CD4-positive, alpha-beta T cell treated with Interleukin-4 for 4 hours (primary cell): Measurements from ENCODE around the gene NMNAT2.

ENCODE experiments used
- DNase-seq: peaks from one replicate; pipeline ENCODE4 v3.0.0-alpha.2; 2020

NMNAT2 gene

DNA sequence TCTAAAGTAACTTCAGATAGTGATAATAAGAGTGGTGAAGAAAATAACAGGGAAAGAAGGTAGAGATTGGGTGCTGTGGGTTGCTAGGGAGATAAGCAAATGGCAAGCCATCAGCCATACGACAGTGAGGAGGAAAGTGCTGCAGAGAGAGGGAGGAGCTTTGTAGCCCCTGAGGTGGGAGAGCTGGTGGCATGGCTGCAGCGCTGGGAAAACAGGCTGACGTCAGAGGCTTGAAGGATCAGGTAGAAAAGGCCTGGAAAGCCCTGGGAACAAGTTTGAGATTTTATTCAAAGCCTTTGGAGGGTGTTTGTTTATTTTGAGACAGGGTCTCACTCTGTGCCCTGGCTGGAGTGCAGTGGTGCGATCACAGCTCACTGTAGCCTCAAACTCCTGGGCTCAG is 109.5 kb downstream of the NMNAT2 start:
- no peak for DNase-seq

DNA sequence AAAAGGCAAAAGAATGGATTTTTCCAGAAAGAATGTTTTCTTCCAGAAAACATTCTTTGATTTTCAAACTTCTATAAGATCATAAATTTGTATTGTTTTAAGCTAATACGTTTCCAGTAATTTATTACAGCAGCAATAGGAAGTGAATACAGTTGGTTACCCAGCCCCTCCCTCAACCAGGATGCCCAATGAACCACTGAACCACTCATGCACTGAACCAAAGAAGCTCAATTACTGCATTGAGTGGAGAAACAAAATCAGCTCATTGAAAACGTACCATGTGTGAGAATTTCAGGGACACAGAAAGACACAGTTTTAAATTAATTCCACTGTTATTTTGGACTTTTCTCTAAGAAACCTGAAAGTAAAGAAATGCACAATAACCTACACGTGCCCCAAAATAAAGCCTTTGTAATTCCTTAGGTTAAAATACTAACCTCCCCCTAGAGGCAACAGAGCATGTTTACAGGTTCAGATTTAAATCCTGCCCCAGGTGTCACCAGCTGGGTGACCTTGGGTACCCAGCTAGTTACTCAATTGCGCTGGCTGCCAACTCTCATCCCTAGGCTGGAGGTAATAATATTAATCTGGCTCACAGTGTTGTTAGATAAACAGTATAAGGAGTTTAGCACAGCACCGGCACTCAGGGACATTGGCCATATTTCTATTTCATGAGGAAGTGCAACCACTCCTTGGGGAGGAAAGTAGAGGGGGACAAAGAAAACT is 111.7 kb downstream of the NMNAT2 start:
- DNase-seq = no peak

DNA sequence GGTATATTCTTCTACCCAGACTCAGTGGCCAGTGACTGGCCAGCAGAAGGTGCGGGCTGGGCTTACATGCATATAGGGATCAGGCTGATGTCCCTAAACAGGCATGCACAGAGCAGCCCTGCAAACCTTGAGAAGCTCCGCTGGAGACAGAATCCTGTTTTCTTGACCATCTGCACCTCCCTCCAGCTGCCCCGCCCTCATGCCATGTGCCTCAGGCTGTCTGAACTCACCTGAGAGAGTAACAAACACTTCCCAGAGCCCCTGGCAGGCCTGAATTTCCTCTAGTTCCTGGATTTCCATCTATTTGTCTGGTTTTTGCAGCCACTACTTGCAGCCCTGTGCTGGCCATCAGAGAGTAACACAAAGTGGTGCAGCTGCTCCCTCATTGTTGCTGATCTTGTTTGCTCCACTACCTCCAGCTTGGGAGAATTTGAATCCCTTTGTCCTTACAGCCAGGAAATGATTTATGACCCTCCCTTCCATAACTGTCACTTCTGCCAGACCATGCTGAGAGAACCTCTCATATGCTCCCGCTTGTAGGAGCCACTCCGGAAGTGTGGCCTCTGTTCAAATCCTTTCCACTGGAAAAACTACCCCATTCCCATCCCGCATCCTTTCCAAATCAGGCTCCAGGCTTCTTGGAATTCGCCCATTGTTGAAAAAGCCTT is 113.6 kb downstream of the NMNAT2 start:
- DNase-seq = no peak

DNA sequence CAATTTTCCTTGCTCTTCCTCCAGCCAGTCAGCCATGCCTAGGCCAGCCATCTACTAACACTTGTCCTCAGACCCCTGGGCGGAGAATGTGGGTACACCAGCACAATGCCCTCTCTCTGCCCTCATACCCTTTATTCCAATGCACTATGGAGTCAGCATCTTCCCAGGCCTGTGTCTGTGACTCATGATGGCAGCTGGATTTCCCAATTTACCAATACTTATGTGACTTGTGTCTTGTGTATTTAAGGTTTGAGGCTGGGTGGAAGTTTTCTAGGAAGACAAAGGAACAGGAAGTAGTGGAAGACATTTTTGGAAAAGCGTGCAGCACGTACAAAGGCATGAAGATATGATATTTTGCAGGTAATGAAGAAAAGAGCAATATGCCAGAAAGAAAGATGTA is 114.3 kb downstream of the NMNAT2 start:
- DNase-seq = no peak

DNA sequence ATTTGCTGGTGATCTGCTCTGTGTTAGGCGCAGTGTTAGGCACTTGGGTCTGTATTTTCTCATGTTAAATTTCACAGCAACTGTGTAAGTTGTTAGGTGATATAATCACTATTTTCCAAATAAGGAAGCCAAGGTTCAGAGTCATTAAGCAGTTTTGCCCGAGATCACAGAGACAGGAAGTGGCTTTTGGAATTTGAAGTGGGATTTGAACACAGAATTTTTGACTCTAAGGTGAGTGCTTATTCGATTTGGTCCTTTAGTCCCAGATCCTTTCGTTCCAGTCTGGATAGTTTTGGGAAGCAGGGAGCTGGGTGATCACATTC is 114.9 kb downstream of the NMNAT2 start:
- DNase-seq = no peak

DNA sequence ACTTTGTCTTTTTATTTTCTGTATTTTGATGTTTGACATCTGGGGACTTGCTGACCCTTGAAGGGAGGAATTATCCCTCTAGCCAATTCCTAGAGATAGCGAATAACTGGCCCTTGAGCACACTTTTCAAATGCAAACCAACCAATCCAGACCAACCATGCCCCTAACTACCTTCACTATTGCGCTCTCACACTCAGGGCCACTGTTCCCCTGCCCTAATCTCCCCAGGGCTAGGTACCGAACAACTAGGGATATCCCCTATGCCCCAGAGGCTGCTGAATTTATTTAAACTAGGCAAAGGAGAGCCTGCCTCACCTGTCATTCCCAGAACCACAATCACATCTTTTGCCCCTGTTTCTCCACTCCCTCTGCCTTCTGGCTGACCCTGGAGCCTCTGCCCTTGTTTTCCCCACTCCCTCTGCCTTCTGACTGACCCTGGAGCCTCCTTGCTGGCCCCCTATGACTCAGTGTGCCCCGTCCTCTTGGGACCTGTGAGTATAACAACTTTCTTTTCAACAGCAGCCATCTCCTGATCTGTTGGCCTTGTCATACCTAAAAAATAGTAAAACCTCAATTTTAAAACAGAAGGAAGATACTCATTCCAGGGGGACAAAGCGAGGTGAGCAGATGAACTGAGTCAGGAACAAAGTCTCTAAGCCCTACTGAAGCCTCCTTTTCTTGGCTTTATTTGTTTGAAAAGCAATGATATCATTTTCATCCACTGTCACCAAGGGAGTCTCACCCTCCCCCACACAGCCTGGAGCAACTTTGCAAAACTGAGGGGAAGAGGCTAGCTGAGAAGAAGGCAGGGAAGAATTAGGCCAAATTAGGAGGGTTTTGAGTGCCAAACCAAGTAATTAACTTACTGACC is 115.5 kb downstream of the NMNAT2 start:
- no peak for DNase-seq

DNA sequence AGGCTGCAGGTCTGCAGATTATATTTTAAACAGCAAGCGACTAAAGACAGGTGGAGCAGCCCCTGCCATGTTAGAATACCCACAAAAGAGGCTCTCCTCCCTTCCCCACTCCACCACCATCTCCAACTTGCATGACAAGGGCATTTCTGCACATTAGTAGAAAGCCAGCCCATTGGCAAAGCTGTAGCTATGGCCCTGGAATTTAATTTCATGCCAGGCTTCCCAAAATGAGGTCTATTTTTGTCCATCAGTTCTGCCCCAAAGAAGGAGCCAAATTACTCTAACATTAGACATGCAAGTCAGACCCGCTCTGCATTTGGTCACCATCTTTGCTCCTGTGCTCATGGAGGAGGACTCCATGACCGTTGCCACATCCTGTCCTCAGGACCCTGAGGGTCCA is 116.9 kb downstream of the NMNAT2 start:
- no peak for DNase-seq

DNA sequence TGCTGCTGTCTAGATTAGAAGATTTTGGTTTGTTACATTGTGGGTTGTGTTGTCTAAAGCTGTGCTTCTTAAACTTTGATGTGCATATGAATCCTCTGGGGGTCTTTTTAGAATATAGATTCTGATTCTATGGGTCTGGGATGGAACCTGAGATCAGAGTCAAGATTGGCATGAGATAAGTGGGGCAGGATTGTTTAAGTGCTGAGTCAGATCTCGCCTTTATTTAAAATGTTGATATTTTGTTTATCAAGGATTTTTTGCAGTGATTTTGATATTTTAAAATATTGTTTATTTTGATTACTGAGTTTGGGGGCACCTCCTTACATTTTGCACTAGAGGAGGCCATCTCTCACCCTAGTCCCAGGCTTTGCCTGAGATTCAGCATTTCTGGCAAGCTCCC is 117.4 kb downstream of the NMNAT2 start:
- DNase-seq = no peak

DNA sequence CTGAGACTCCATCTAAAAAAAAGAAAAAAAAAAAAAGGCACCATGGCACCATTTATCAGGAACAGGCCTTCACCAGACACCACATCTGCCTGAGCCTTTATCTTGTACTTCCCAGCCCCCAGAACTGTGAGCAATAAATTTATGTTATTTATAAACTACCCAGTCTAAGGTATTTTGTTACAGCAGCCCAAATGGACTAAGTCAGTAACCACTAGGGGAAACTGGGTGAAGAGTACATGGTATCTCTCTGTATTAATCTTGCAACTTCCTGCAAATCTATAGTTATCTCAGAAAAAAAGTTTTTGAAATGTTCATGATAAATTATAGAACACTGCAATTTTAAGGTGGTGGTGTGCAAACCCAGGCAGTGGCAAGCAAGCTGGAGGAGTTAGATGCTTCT is 117.8 kb downstream of the NMNAT2 start:
- no peak for DNase-seq

DNA sequence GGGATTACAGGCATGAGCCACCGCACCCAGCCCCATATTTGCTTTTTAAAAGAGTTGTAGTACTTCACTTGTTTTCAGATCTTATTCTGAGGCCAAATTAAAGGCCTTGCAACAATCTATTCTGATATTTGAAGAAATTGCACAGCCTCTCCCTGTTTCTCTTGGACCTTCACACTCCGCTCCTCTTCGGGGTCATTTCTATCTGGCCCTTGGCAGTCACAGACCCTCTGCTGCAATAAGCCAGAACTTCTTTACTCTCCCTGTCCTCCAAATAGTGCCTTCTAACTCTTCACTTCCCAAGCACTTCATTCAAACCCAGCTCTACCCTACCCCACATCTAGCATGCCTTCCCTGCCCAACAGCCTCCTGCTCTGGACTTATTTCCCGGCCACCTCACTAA is 121.4 kb downstream of the NMNAT2 start:
- DNase-seq = no peak

DNA sequence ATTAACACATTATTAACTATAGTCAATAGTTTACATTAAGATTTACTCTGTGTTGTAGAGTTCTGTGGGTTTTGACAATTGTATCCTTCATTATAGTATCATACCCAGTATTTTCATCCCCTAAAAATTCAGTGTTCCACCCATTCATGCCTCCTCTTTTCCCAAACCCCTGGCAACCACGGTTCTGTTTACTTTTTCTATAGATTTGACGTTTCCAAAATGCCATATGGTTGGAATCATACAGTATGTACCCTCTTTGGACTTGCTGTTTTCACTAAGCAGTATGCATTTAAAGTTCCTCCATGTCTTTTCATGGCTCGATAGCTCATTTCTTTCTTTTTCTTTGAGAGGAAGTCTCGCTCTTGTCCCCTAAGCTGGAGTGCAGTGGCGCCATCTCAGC is 122.7 kb downstream of the NMNAT2 start:
- no peak for DNase-seq

DNA sequence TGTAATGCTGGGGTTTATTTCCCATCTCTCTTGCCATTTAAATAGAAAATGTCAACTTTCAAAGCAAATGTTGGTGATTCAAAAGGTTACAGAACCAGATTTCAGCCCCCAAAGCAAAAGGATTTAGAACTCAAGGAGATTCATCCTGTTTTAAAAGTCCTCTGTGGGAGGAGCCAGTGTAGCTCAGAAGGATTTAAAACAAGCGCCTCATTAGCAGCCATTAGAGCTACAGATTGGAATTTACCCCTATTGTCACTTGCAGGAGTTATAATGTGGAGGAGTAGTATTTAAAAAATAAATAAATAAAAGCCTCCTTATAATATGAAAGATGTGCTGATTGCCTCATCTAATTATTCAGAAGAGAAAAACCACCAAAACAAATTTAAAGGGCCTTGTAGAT is 124.3 kb downstream of the NMNAT2 start:
- no peak for DNase-seq

DNA sequence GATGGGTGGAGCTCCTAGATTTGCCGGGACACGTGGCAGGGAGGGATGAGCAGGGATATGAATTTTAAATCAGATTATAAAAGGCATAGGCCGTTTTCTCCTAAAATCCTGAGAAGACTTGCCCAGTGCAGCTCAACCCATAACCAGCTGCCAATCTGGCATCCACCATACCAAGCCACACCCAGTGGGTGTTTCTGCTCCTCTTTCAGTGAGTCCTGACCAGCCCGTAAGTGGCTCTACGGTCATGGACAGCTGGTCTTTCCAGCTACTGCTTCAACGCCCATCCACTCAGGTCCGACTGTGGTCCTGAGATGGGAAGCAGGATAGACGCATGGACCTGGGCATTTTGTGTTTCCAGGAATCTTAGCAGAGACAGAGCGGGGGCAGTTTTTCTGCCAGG is 124.9 kb downstream of the NMNAT2 start:
- DNase-seq = no peak

DNA sequence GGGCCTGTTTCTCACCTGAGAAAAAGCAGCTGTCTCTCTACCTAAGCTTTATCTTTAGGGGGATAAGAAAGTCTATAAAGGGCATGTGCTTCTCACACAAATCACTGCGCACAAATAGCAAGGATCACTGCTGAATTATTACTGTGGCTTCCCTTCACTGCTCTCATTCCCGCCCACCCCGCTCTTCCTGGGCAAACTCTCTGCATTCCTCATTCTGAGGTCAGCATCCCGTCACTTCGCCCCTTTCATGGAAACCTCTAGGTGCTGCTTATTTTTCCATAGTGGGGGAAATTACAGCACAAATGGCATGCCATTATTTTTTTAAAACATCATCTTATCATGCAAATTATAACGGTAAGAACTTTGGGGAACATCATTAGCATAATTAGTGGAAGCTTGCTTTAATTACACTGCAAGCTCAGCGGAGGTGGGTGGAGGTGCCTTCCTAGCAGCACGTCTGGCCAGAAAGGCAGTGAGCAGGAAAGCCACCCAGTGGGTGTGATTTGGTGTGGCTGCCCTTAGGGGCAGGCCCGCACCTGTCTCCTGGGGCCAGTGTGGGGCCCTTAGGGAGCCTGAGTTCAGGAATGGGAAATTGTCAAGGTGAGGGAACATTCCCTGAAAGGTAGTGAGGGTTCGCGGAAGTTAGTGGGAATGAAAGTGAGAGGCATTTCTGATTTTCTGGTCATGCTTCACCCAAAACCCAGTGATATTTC is 126.2 kb downstream of the NMNAT2 start:
- DNase-seq = no peak

DNA sequence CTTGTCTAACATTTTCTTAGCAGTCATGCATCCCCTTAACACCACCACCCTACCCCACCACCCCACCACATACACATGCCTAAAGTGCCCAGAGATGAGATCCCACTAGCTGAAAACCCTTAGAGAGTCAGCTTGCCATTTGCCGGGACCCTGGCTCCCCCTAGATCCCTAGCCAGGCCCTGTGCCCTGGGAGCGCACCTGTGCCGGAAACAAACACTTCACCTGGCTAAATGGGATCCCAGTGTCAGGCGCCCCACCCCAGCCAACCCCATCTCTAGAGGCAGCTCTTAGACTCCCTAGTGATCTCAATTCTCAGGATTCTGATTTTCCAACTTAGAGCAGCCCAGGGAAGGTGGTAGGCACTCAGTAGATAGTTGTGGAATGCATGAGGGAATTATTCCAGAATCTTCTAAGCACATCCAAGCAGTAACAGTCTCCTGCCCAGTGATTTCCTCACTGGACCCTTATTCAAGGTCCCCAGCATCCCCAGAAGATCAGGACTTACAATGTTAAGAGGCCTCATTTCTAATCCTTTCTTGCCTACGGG is 126.9 kb downstream of the NMNAT2 start:
- no peak for DNase-seq

DNA sequence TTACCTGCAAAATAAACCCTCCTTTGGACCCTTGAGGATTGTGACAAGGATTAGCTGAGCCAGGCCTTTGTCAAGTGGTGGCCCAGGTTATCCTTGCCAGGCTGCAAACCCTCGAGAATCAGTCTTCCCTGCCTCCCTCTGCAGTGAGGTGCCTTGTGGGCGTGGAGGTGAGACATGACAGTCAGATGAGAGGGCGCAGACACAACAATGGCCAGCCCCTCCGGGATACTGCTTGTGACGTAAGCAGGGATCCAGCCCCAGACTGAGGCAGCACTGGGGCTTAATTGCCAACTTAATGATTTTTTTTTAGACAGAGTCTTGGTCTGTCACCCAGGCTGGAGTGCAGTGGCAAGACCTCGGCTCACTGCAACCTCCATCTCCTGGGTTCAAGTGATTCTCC is 127.6 kb downstream of the NMNAT2 start:
- DNase-seq = no peak

DNA sequence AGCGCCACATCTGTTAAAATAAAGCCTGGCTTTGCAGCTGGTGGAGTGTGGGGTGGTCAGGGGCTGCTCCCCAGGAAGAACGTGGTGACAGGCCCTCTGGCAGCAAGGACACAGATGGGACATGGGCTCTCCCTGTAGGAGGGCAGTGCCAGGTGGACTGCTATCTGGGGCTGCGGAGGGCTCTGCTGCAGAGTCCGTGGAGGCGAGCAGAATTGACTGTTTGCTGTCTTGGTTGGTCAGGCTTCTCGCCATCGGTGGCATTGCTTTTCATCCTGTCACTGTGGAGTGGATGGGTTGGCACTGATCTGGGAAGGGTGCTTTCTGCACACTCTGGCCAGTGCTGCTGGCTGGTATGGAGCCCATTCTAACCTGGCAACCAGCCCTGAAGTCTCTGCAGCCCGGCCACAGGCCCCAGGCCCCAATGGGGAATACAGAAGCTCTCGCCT is 129.1 kb downstream of the NMNAT2 start:
- DNase-seq = no peak

DNA sequence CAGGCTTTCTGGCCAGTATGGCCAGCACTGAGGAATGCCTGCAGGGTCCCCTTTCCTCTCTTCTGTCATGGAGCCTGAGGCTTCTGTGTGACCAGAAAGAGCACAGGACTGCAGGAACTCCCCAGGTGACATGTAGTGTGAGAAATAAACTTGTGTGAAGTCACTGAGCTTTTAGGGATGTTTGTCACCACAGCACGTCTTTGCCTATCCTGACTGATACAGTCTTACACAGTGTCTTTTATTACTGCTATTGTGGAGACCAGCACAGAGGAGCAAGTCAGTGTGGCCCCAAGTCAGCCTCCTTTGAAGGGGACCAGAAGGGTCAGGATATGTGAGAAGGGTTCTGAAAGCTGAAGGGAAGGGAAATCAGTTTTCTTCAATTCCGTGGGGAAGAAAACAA is 129.6 kb downstream of the NMNAT2 start:
- no peak for DNase-seq

DNA sequence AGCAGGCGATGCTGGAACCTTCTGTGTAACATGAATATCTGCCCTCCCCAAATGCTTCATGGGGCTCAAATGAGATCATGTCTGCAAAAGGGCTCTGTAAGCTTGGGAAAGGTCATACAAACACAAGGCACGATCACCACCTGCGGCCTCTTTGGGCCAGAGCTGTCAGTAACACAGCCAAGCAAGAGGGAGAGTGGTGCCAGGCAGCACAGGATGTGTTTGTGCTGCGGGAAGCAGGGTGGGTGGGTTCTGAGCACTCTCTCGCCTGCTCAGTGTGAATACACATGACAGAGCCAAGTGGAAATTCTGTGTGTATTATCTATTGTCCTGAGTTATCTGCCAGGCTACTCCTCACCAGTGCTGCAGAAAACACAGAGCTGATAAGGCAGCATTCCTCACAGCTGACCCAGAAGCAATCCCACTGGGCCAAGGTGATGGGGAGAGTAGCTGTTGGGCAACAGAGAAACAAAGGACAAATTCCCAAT is 130.9 kb downstream of the NMNAT2 start:
- no peak for DNase-seq

DNA sequence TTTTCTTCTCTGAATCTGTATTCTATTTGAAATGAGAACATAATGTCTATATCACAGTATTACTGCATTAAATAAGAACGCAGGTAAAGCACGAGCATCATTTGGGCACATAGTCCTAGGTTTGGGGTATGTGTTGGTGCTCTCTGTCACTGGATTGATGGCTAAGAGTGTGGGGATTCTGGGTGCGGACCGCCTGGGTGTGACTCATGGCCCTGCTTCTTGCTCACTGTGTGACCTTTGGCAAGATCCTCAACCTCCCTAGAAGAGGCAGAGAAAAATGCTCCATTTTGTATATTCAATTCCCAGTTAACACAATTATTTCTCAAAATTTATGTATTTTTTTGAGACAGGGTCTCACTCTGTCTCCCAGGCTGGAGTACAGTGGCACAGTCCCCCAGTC is 132.4 kb downstream of the NMNAT2 start:
- no peak for DNase-seq

DNA sequence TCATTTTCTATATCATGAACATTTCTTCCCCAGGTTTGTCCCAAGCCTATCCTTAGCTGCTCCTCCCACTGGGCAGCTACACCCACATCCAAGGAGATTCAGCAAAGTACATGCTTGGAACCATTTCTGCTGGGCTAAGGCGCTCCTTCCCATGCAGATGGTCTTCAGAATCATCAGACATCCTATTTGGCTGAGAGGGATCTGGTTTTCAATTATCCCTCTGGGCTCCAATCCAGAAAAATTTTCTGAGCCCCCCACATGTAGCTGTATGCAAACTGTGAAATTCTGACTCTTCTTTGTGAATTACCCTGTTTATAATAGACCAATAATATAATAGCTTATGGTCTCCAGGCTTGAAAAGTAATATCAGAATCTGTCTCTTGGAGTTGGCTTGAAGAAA is 132.9 kb downstream of the NMNAT2 start:
- no peak for DNase-seq

DNA sequence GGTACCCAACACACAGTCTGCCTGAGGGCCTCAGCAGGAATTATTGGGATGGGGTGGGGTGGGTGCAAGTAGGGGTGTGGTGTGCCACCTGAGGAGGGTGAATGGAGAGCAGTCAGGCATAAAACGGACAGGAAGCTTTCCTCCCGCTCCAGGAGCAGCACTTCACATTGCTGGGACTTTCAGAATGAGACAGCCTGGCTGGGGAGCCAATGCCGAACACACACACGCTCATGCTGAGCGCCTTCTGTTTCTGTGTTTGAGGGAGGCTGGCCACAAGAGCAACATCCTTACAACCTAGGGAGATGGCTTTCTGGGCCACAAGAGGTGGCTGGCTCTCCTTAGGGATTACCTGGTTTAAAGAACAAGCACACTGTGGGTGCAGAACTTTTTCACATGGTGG is 134.1 kb downstream of the NMNAT2 start:
- DNase-seq = no peak

DNA sequence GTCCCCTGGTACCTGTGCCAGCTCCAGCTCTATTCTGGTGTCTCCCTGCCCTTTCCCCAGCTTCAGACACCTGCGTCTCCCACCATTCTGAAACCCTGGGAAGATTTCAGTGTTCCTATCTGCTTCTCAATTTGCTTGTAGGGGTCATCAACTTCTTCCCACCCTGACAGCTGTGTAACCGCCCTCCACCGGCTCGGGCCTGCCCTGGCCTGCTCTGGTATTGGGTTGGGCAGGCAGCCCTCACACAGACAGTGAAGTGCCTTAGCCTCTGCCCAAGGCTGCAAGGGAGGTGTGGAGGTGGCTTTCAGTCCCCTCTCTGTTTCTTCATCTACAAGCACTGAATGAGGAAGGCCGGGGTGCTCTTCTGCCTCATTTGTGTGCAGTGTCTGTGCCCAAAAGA is 134.9 kb downstream of the NMNAT2 start:
- DNase-seq = no peak
